Right lobe of liver (tissue), 4 donors: ENCODE measurements around the gene ATP11C.

ENCODE experiments used
- POLR2A ChIP-seq: fragments of 450-650 bp; IDR thresholded peaks from one replicate; pipeline ENCODE4 v1.6.1; 2017; ENCODE audit warnings: antibody characterized with exemption, mild to moderate bottlenecking
- TF ChIP-seq, protein P1 (sequence below), 4 donors: fragments of 200-600 bp in 3 of 4; fragments of 450-650 bp in 1 of 4; IDR thresholded peaks; one replicate each; pipeline versions ENCODE4 v1.5.1 to v1.8.0; 2016 to 2022; ENCODE audit warnings: antibody characterized with exemption in 4 of 4, mild to moderate bottlenecking in 2 of 4
- donor health status: DM: no; HTN: no; CAD: no.
- donor health status: DM: no; HTN: no; CAD: no.
- donor health status: DM: no; HTN: yes; CAD: no.

- TF ChIP-seq, protein P1, sequence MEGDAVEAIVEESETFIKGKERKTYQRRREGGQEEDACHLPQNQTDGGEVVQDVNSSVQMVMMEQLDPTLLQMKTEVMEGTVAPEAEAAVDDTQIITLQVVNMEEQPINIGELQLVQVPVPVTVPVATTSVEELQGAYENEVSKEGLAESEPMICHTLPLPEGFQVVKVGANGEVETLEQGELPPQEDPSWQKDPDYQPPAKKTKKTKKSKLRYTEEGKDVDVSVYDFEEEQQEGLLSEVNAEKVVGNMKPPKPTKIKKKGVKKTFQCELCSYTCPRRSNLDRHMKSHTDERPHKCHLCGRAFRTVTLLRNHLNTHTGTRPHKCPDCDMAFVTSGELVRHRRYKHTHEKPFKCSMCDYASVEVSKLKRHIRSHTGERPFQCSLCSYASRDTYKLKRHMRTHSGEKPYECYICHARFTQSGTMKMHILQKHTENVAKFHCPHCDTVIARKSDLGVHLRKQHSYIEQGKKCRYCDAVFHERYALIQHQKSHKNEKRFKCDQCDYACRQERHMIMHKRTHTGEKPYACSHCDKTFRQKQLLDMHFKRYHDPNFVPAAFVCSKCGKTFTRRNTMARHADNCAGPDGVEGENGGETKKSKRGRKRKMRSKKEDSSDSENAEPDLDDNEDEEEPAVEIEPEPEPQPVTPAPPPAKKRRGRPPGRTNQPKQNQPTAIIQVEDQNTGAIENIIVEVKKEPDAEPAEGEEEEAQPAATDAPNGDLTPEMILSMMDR (IDR thresholded peaks at IDR 0.05) = no peak
- no peak for TF ChIP-seq POLR2A
Observed at GRCh38 chrX:139932073-139932900, 566 bp downstream of the ATP11C start.
